Parathyroid adenoma (tissue), 2 donors: Measurements from ENCODE around the gene NTSR1.

Experiments used
- H2AFZ ChIP-seq: fragments of 300-600 bp; sonication (generic); one replicate; pipeline ENCODE4 v1.7.0; 2017; ENCODE audit warnings: antibody characterized with exemption, mild to moderate bottlenecking
- H3K27ac ChIP-seq: fragments of 300-600 bp; sonication (generic); one replicate; pipeline ENCODE4 v1.7.0; 2017
- H3K27me3 ChIP-seq: fragments of 300-600 bp; sonication (generic); one replicate; pipeline ENCODE4 v1.7.0; 2017; ENCODE audit warnings: low read length; ENCODE audit not compliant: control insufficient read depth, insufficient read depth
- H3K36me3 ChIP-seq: fragments of 300-600 bp; sonication (generic); one replicate; pipeline ENCODE4 v1.7.0; 2017; ENCODE audit warnings: low read length; ENCODE audit not compliant: control insufficient read depth, insufficient read depth
- H3K4me1 ChIP-seq: fragments of 300-600 bp; sonication (generic); one replicate; pipeline ENCODE4 v1.7.0; 2017; ENCODE audit warnings: control low read depth
- H3K4me2 ChIP-seq: fragments of 300-600 bp; sonication (generic); one replicate; pipeline ENCODE4 v1.7.0; 2017; ENCODE audit warnings: low read length
- H3K4me3 ChIP-seq: fragments of 300-600 bp; sonication (generic); one replicate; pipeline ENCODE4 v1.7.0; 2017; ENCODE audit warnings: low read depth, low read length
- H3K79me2 ChIP-seq: fragments of 300-600 bp; sonication (generic); one replicate; pipeline ENCODE4 v1.7.0; 2017; ENCODE audit warnings: control low read depth
- H3K9ac ChIP-seq: fragments of 300-600 bp; sonication (generic); one replicate; pipeline ENCODE4 v1.7.0; 2017; ENCODE audit warnings: mild to moderate bottlenecking
- H3K9me3 ChIP-seq: fragments of 300-600 bp; sonication (generic); one replicate; pipeline ENCODE4 v1.7.0; 2017; ENCODE audit warnings: low read length; ENCODE audit not compliant: control insufficient read depth
- CTCF ChIP-seq: fragments of 300-600 bp; sonication (generic); IDR thresholded peaks from one replicate; pipeline ENCODE4 v1.7.0; 2017; ENCODE audit warnings: antibody characterized with exemption, mild to moderate bottlenecking
- donor health status: primary hyperparathyroidism.

The NTSR1 gene

GRCh38 chr20:62668441-62669027 is 40.1 kb upstream of the NTSR1 start:
- peak; percentile 83 for TF ChIP-seq CTCF
- no peak overlapping the region for H3K4me3 ChIP-seq
- no peak overlapping the region for H3K27ac ChIP-seq
- no peaks in the 10 kb centered on the region for H3K36me3 ChIP-seq
- H3K79me2 ChIP-seq = no peaks in the 10 kb centered on the region
- no peak overlapping the region for H2AFZ ChIP-seq
- H3K9ac ChIP-seq = no peak overlapping the region
- H3K4me1 ChIP-seq = no peaks in the 10 kb centered on the region
- no peaks in the 10 kb centered on the region for H3K9me3 ChIP-seq
- no peaks in the 10 kb centered on the region for H3K27me3 ChIP-seq
- no peak overlapping the region for H3K4me2 ChIP-seq

- Histone ChIP-seq H3K27me3 (no peaks in the 10 kb centered on the region), H3K4me2 (no peak overlapping the region), H3K9me3 (no peaks in the 10 kb centered on the region), H3K27ac (no peak overlapping the region), H3K79me2 (no peaks in the 10 kb centered on the region), H3K9ac (no peak overlapping the region), H3K4me3 (no peak overlapping the region), H3K4me1 (no peaks in the 10 kb centered on the region), H2AFZ (no peak overlapping the region), H3K36me3 (no peaks in the 10 kb centered on the region)
- no peak for TF ChIP-seq CTCF
These were observed 39.4 kb upstream of the NTSR1 start for GRCh38 chr20:62669249-62669648.

GRCh38 chr20:62670156-62670555 is 38.5 kb upstream of the NTSR1 start:
- H3K4me1 ChIP-seq = no peaks in the 10 kb centered on the region
- no peak for TF ChIP-seq CTCF
- no peak overlapping the region for H3K4me2 ChIP-seq
- H3K27me3 ChIP-seq = no peaks in the 10 kb centered on the region
- no peaks in the 10 kb centered on the region for H3K79me2 ChIP-seq
- no peak overlapping the region for H2AFZ ChIP-seq
- H3K4me3 ChIP-seq = no peak overlapping the region
- no peak overlapping the region for H3K9ac ChIP-seq
- no peak overlapping the region for H3K27ac ChIP-seq
- no peaks in the 10 kb centered on the region for H3K36me3 ChIP-seq
- no peaks in the 10 kb centered on the region for H3K9me3 ChIP-seq

GRCh38 chr20:62670998-62671397 is 37.6 kb upstream of the NTSR1 start:
- Histone ChIP-seq H3K79me2 (no peaks in the 10 kb centered on the region), H3K36me3 (no peaks in the 10 kb centered on the region), H3K9ac (no peak overlapping the region), H3K27me3 (no peaks in the 10 kb centered on the region), H2AFZ (no peak overlapping the region), H3K27ac (no peak overlapping the region), H3K9me3 (no peaks in the 10 kb centered on the region), H3K4me1 (no peaks in the 10 kb centered on the region), H3K4me3 (no peak overlapping the region), H3K4me2 (no peak overlapping the region)
- no peak for TF ChIP-seq CTCF

- Histone ChIP-seq H3K79me2 (no peaks in the 10 kb centered on the region), H3K9ac (no peak overlapping the region), H3K27me3 (no peaks in the 10 kb centered on the region), H3K4me1 (no peaks in the 10 kb centered on the region), H3K27ac (no peak overlapping the region), H2AFZ (no peak overlapping the region), H3K9me3 (no peaks in the 10 kb centered on the region), H3K4me2 (no peak overlapping the region), H3K36me3 (no peaks in the 10 kb centered on the region), H3K4me3 (no peak overlapping the region)
- no peak for TF ChIP-seq CTCF
These were observed 36.9 kb upstream of the NTSR1 start for GRCh38 chr20:62671765-62672164.
